Sigmoid colon (tissue), 7 donors: Measurements from ENCODE around the gene RASIP1. TPM values are rescaled to one million over a fixed set of nuclear protein-coding genes. Genes with fewer than 3 reads are reported as not detected.

Source experiments
- DNase-seq: peaks from one replicate; pipeline ENCODE4 v3.0.0-alpha.2; 2019
- H3K27ac ChIP-seq, 4 donors: fragments of 200-600 bp; sonication (generic); one replicate each; pipeline ENCODE4 v1.5.1; 2016 to 2019; ENCODE audit warnings: mild to moderate bottlenecking in 1 of 4
- H3K27me3 ChIP-seq, 3 donors: fragments of 200-600 bp; sonication (generic); one replicate each; pipeline ENCODE4 v1.5.1; 2019; ENCODE audit warnings: mild to moderate bottlenecking in 1 of 3
- H3K36me3 ChIP-seq, 4 donors: fragments of 200-600 bp; sonication (generic); one replicate each; pipeline ENCODE4 v1.5.1; 2016 to 2019
- H3K4me1 ChIP-seq, 4 donors: fragments of 200-600 bp; sonication (generic); one replicate each; pipeline ENCODE4 v1.5.1; 2017 to 2019
- H3K4me3 ChIP-seq, 4 donors: fragments of 200-600 bp; sonication (generic); one replicate each; pipeline ENCODE4 v1.5.1; 2017 to 2019; ENCODE audit warnings: mild to moderate bottlenecking in 2 of 4, moderate library complexity in 1 of 4
- H3K9me3 ChIP-seq, 4 donors: fragments of 200-600 bp in 3 of 4; sonication (generic) in 3 of 4; one replicate each; pipeline versions ENCODE4 v1.5.1 to v1.6.1; 2013 to 2019
- CTCF ChIP-seq, 4 experiments: fragments of 450-650 bp in 3 of 4; fragments of 200-600 bp in 1 of 4; IDR thresholded peaks; one replicate each; pipeline ENCODE4 v1.5.1; 2016 to 2019; ENCODE audit warnings: antibody characterized with exemption in 4 of 4, mild to moderate bottlenecking in 3 of 4, moderate library complexity in 2 of 4
- EP300 ChIP-seq, 4 donors: sonication (generic); formaldehyde crosslinking; IDR thresholded peaks; one replicate each; pipeline ENCODE4 v1.6.1; 2017; ENCODE audit warnings: antibody characterized with exemption in 4 of 4
- POLR2A ChIP-seq, 2 donors: fragments of 450-650 bp; IDR thresholded peaks; one replicate each; pipeline ENCODE4 v1.6.1; 2016; ENCODE audit warnings: antibody characterized with exemption in 2 of 2, mild to moderate bottlenecking in 2 of 2, moderate library complexity in 2 of 2
- POLR2AphosphoS5 ChIP-seq, 4 donors: sonication (generic); formaldehyde crosslinking; IDR thresholded peaks; one replicate each; pipeline ENCODE4 v1.6.1; 2017; ENCODE audit warnings: antibody characterized with exemption in 4 of 4
- WGBS, 2 donors: extraction: QIAGEN DNeasy Blood & Tissue Kit; methylation state at CpG; one replicate each; pipeline ENCODE4 v1.1.7; 2013; 5-methylcytosine and 5-hydroxymethylcytosine counted together
- intact Hi-C: fragments of 100-400 bp; cut with DNase I; formaldehyde crosslinking; loops from one replicate; pipeline ENCODE4 v1.15.1; 2023
- polyA plus RNA-seq, 3 donors: library from polyadenylated mRNA; stranded (reverse); fragments of 200-250 nt; gene quantifications; one replicate each; pipeline ENCODE4 v1.2.3, GENCODE V29; 2013
- total RNA-seq, 4 donors: library from RNA; depleted of rRNA; stranded (reverse); fragments of >200 nt; gene quantifications; one replicate each; pipeline ENCODE4 v1.1.0, GENCODE V29; 2016
- donor health status: healthy with polysubstance abuse.
- donor health status: Bipolar disorder and iron deficiency.
- donor health status: healthy.

Gene RASIP1
- total and polyA plus RNA-seq, 7 donors = 0.69 to 11.4 (median 6.0) TPM

GRCh38 chr19:48734625-48735024 is 5.8 kb downstream of the RASIP1 start:
- TF ChIP-seq CTCF (IDR thresholded peaks at IDR 0.05) = no peak
- TF ChIP-seq EP300 (IDR thresholded peaks at IDR 0.05) = no peak
- no peak for TF ChIP-seq POLR2A (IDR thresholded peaks at IDR 0.05)
- no peak for TF ChIP-seq POLR2AphosphoS5 (IDR thresholded peaks at IDR 0.05)
- H3K36me3 ChIP-seq = no peaks in the 10 kb centered on the region
- H3K9me3 ChIP-seq = no peaks in the 10 kb centered on the region
- H3K27me3 ChIP-seq = peaks cover 0 to 33% (median 0%) of the 10 kb centered on the region in 3 donors
- peaks cover 0 to 15% (median 7%) of the 10 kb centered on the region in 4 donors for H3K4me1 ChIP-seq
- no peak overlapping the region for H3K4me3 ChIP-seq
- no peak for DNase-seq
- intact Hi-C loops = no loop called here
- WGBS, 2 donors = 94 to 95% methylated on average over 9 of the region's 9 CpGs
- no peak overlapping the region for H3K27ac ChIP-seq

GRCh38 chr19:48731452-48731851 is 9.0 kb downstream of the RASIP1 start:
- intact Hi-C loops = no loop called here
- no peak for TF ChIP-seq EP300 (IDR thresholded peaks at IDR 0.05)
- TF ChIP-seq POLR2AphosphoS5 (IDR thresholded peaks at IDR 0.05) = no peak
- no peak for TF ChIP-seq POLR2A (IDR thresholded peaks at IDR 0.05)
- TF ChIP-seq CTCF (IDR thresholded peaks at IDR 0.05) = no peak

GRCh38 chr19:48728911-48729664 is 11.3 kb downstream of the RASIP1 start:
- peaks cover 0 to 25% (median 0%) of the 10 kb centered on the region in 3 donors for H3K27me3 ChIP-seq
- H3K27ac ChIP-seq = peak overlapping the region in 2 of 4 donors; percentile 44 to 58

More at GRCh38 chr19:48731452-48731851, 9.0 kb downstream of the RASIP1 start:
- Histone ChIP-seq H3K27me3 (peaks cover 0 to 35% (median 0%) of the 10 kb centered on the region in 3 donors), H3K4me1 (peaks cover 0 to 7% (median 0%) of the 10 kb centered on the region in 4 donors), H3K36me3 (no peaks in the 10 kb centered on the region), H3K9me3 (no peaks in the 10 kb centered on the region), H3K4me3 (no peak overlapping the region), H3K27ac (no peak overlapping the region)
- DNase-seq = no peak
- 89% methylated on average over 4 of the region's 4 CpGs for WGBS, 2 donors

GRCh38 chr19:48726556-48726955 is 13.9 kb downstream of the RASIP1 start:
- H3K4me1 ChIP-seq = peaks cover 0 to 7% (median 4%) of the 10 kb centered on the region in 4 donors
- H3K36me3 ChIP-seq = no peaks in the 10 kb centered on the region
- no peak for DNase-seq
- H3K27ac ChIP-seq = peak overlapping the region in 2 of 4 donors; percentile 66 to 73
- H3K4me3 ChIP-seq = no peak overlapping the region
- WGBS, 2 donors = 66 to 86% methylated on average over 2 of the region's 2 CpGs
- TF ChIP-seq EP300 (IDR thresholded peaks at IDR 0.05) (no peak), POLR2AphosphoS5 (IDR thresholded peaks at IDR 0.05) (no peak), CTCF (IDR thresholded peaks at IDR 0.05) (no peak)
- peaks cover 0 to 25% (median 0%) of the 10 kb centered on the region in 3 donors for H3K27me3 ChIP-seq
- intact Hi-C loops = no loop called here
- no peaks in the 10 kb centered on the region for H3K9me3 ChIP-seq

More at GRCh38 chr19:48728911-48729664, 11.3 kb downstream of the RASIP1 start:
- Histone ChIP-seq H3K36me3 (no peaks in the 10 kb centered on the region), H3K4me1 (peaks cover 0 to 7% (median 4%) of the 10 kb centered on the region in 4 donors), H3K9me3 (no peaks in the 10 kb centered on the region), H3K4me3 (peak overlapping the region in 3 of 4 donors; percentile 31 to 35 (median 33))
- TF ChIP-seq POLR2AphosphoS5 (IDR thresholded peaks at IDR 0.05) (peak in 1 of 4 donors; percentile 36), EP300 (IDR thresholded peaks at IDR 0.05) (no peak)
- DNase-seq = no peak
- intact Hi-C loops = no loop called here
- WGBS, 2 donors = 59 to 77% methylated on average over 77 of the region's 77 CpGs
